Activated naive CD4-positive, alpha-beta T cell treated with anti-CD3 and anti-CD28 coated beads, Interleukin-2, amount 10 ng/mL, durations not matched to agents 7 days and 5 days (primary cell): ENCODE data around the gene STX1B.
A peak's percentile ranks its signal among the peaks of the same experiment; 100 is the strongest.

Experiments used
- CTCF ChIA-PET: fragments of 350-600 bp; sonication (Branson Sonifier 250); formaldehyde crosslinking; loops from one replicate; lab custom pipeline; 2021; ENCODE audit warnings: antibody characterized with exemption; lab: Charles Lee
- DNase-seq: peaks from one replicate; pipeline ENCODE4 v3.0.0-alpha.2; 2020
- H3K27ac Mint-ChIP-seq: one replicate; pipeline ENCODE4 v1.8.0; 2021; ENCODE audit warnings: mild to moderate bottlenecking, moderate library complexity, mixed read lengths
- H3K27me3 Mint-ChIP-seq: one replicate; pipeline ENCODE4 v1.8.0; 2021; ENCODE audit warnings: mild to moderate bottlenecking, mixed read lengths
- H3K36me3 Mint-ChIP-seq: one replicate; pipeline ENCODE4 v1.8.0; 2021; ENCODE audit warnings: mixed read lengths
- H3K4me1 Mint-ChIP-seq: one replicate; pipeline ENCODE4 v1.8.0; 2021; ENCODE audit warnings: mixed read lengths
- H3K4me3 Mint-ChIP-seq: one replicate; pipeline ENCODE4 v1.8.0; 2021; ENCODE audit warnings: mild to moderate bottlenecking, moderate library complexity, mixed read lengths
- H3K9me3 Mint-ChIP-seq: one replicate; pipeline ENCODE4 v1.8.0; 2021; ENCODE audit warnings: mixed read lengths

Gene STX1B

DNA sequence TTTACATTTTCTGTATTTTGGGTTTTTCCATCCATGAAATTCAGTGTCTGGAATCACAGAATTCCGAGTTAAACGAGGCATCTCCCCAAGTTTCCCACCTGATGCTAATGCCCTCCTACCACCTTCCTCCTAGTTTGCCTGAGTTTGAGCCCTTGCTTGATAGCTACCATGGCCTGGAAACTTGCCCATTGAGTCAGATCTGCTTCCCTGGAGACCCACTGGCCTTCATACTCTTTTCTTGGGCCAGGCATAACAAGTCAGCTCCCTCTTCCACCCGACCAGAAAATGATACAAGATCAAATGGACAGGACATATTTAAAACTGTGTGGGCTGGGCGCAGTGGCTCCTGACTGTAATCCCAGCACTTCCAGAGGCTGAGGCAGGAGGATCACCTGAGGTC, 42.6 kb downstream of the STX1B start:
- Mint-ChIP-seq H3K9me3 (no peaks in the 10 kb centered on the region), H3K4me1 (no peaks in the 10 kb centered on the region), H3K27me3 (no peaks in the 10 kb centered on the region), H3K27ac (peak overlapping the region; percentile 49), H3K4me3 (no peak overlapping the region), H3K36me3 (peaks cover 66% of the 10 kb centered on the region)
- no peak for DNase-seq
- CTCF ChIA-PET: no interaction called here

DNA sequence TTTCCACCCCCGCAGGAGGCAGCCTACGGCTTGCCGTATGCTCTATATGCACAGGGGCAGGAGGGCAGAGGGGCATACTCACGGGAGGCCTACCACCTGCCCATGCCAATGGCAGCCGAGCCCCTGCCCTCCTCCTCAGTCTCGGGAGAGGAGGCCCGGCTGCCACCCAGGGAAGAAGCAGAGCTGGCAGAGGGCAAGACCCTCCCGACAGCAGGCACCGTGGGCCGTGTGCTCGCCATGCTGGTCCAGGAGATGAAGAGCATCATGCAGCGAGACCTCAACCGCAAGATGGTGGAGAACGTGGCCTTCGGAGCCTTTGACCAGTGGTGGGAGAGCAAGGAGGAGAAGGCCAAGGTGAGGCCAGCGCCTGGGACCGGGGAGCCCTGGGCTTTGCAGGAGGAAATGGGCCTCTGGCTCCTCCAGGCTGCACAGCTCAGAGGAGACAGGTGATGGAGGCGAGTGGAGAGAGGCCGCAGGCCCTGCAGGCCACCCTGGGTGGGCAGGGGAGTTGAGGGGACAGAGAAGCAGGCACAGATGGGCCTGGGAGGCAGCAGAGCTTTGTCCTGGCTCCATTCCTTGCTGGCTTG, 44.3 kb downstream of the STX1B start:
- no peak overlapping the region for H3K27ac Mint-ChIP-seq
- H3K27me3 Mint-ChIP-seq: no peaks in the 10 kb centered on the region
- CTCF ChIA-PET: no interaction called here
- no peaks in the 10 kb centered on the region for H3K4me1 Mint-ChIP-seq
- no peak for DNase-seq
- peaks cover 65% of the 10 kb centered on the region for H3K36me3 Mint-ChIP-seq
- H3K9me3 Mint-ChIP-seq: no peaks in the 10 kb centered on the region
- no peak overlapping the region for H3K4me3 Mint-ChIP-seq

DNA sequence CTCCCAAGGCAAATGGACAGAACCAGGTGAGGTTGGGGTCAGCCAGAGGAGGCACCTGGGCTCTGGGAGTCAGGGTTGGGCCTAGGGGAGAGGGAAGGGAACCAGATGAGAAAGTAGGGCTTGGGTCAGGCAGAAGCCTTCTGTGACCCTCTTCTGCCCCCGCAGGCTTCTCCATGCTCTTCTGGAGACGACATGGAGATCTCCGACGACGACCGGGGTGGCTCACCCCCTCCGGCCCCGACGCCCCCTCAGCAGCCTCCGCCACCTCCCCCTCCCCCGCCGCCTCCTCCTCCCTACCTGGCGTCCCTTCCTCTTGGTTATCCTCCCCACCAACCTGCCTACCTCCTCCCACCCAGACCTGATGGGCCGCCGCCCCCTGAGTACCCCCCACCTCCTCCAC, 45.0 kb downstream of the STX1B start:
- H3K27ac Mint-ChIP-seq: no peak overlapping the region
- CTCF ChIA-PET: no interaction called here
- H3K4me1 Mint-ChIP-seq: peaks cover under 1% of the 10 kb centered on the region
- H3K9me3 Mint-ChIP-seq: no peaks in the 10 kb centered on the region
- no peaks in the 10 kb centered on the region for H3K27me3 Mint-ChIP-seq
- no peak for DNase-seq
- H3K36me3 Mint-ChIP-seq: peaks cover 62% of the 10 kb centered on the region
- H3K4me3 Mint-ChIP-seq: no peak overlapping the region

DNA sequence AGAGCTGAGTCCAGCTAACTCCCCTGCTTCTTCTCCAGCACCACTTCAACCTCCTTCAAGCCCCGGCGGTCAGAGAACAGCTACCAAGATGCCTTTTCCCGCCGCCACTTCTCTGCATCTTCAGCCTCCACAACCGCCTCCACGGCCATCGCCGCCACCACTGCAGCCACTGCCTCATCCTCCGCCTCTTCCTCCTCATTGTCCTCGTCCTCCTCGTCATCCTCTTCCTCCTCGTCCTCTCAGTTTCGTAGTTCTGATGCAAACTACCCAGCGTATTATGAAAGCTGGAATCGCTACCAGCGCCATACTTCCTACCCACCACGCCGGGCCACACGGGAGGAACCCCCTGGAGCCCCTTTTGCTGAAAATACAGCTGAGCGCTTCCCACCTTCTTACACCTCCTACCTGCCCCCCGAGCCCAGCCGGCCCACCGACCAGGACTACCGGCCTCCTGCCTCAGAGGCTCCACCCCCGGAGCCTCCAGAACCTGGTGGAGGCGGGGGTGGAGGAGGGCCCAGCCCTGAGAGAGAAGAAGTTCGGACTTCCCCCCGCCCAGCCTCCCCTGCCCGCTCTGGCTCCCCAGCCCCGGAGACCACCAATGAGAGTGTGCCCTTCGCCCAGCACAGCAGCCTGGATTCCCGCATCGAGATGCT, 45.7 kb downstream of the STX1B start:
- CTCF ChIA-PET: interaction anchor here (0.9 kb wide), 1 partner anchor 20 kb away, joined by 4 read pairs; the partner anchor contains the start of gene HSD3B7
- peaks cover 68% of the 10 kb centered on the region for H3K36me3 Mint-ChIP-seq
- H3K4me1 Mint-ChIP-seq: peaks cover 8% of the 10 kb centered on the region
- no peak for DNase-seq
- no peak overlapping the region for H3K27ac Mint-ChIP-seq
- no peaks in the 10 kb centered on the region for H3K27me3 Mint-ChIP-seq
- no peak overlapping the region for H3K4me3 Mint-ChIP-seq
- H3K9me3 Mint-ChIP-seq: no peaks in the 10 kb centered on the region

DNA sequence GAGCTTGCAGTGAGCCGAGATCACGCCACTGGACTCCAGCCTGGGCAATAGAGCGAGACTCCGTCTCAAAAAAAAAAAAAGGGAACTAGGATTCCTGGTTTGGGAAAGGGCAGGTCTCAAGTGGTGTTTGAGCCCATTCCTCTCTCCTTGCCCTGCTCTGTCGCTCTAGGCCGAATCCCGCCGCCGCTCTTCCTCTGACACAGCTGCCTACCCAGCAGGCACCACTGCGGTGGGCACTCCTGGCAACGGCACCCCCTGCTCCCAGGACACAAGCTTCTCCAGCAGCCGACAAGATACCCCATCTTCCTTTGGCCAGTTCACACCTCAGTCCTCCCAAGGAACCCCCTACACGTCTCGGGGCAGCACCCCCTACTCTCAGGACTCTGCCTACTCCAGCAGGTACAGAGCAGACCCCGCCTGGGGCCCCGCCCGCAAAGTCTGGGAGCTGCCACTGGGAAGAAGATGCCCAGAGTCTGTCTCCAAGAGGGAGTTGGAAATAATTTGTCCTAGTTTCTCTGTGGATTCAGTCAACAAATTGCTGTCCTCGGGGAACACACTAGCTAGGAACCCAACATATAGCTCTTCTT, 46.4 kb downstream of the STX1B start:
- Mint-ChIP-seq H3K36me3 (peaks cover 68% of the 10 kb centered on the region), H3K9me3 (no peaks in the 10 kb centered on the region), H3K27ac (peak overlapping the region; percentile 11), H3K27me3 (no peaks in the 10 kb centered on the region), H3K4me1 (peaks cover 15% of the 10 kb centered on the region), H3K4me3 (no peak overlapping the region)
- no peak for DNase-seq
- CTCF ChIA-PET: interaction anchor here (0.6 to 0.9 kb wide), 2 partner anchors 10 to 21 kb away, joined by 3 to 4 read pairs; partner anchors contain the start of gene HSD3B7

DNA sequence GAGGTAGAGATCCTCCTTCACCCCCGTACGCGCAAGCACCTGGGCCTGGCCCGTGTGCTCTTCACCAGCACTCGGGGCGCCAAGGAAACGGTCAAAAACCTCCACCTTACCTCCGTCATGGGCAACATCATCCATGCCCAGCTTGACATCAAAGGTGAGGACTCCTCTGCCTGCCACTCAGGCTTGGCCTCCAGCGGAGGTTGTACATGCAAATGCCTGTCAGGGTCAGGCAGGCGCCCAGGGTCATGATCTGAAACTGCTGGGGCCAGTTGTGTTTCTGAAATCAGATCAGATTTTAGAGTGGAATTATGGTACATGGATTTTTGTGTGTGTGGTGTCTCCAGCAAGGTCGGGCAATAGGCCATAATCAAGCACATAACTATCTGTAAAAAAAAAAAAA, 49.1 kb downstream of the STX1B start:
- H3K36me3 Mint-ChIP-seq: peaks cover 55% of the 10 kb centered on the region
- CTCF ChIA-PET: interaction anchor here (1.2 kb wide), 1 partner anchor 181 kb away, joined by 3 read pairs; no protein-coding TSS in a partner anchor
- H3K27me3 Mint-ChIP-seq: no peaks in the 10 kb centered on the region

DNA sequence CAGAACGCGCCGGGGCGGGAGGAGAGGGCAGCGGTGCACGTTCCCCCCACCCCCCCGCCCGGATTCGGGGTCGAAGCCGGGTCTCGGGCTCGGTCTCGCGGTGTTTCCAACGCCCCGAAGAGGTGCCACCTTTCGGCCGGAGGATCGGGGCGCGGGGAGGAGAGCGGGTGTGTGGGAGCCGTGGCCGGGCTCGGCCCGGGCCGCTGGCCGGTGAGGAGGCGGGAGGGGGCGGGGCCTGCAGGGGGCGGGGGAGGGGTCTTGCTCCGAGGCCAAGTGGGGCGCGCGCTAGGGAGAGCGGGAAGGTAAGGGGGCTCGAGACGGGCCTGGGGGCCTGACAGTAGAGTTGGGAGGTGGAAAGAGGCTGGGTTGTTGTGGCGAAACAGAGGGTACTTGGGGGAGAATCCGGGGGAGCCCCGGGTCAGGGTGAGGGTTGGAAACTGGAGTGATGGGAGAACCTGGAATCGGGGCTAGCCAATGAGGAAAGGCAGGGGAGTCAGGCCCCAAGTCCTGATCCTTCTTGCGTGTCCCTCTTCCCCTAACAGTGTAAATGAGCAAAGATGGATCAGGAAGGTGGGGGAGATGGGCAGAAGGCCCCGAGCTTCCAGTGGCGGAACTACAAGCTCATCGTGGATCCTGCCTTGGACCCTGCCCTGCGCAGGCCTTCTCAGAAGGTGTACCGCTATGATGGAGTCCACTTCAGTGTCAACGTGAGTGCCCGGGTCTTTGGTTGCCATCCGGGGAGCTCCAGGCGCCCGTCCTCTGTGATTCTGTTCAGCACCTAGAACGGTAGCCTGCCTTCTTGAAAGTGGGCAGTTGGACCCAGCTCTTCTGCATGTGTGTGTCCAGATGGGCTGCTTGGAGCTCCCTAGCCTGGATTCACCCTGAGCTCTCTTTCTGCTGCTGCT, 52.0 kb downstream of the STX1B start:
- Mint-ChIP-seq H3K4me1 (peaks cover 42% of the 10 kb centered on the region), H3K36me3 (peaks cover 42% of the 10 kb centered on the region), H3K27me3 (no peaks in the 10 kb centered on the region), H3K9me3 (no peaks in the 10 kb centered on the region), H3K27ac (peak overlapping the region; percentile 93), H3K4me3 (peak overlapping the region; percentile 91)
- DNase-seq: no peak
- CTCF ChIA-PET: interaction anchor here (1.1 kb wide), 1 partner anchor 23 kb away, joined by 3 read pairs; no protein-coding TSS in a partner anchor

More for the DNA sequence above, 49.1 kb downstream of the STX1B start:
- Mint-ChIP-seq H3K27ac (no peak overlapping the region), H3K4me1 (peaks cover 33% of the 10 kb centered on the region), H3K9me3 (no peaks in the 10 kb centered on the region), H3K4me3 (no peak overlapping the region)
- DNase-seq: no peak

DNA sequence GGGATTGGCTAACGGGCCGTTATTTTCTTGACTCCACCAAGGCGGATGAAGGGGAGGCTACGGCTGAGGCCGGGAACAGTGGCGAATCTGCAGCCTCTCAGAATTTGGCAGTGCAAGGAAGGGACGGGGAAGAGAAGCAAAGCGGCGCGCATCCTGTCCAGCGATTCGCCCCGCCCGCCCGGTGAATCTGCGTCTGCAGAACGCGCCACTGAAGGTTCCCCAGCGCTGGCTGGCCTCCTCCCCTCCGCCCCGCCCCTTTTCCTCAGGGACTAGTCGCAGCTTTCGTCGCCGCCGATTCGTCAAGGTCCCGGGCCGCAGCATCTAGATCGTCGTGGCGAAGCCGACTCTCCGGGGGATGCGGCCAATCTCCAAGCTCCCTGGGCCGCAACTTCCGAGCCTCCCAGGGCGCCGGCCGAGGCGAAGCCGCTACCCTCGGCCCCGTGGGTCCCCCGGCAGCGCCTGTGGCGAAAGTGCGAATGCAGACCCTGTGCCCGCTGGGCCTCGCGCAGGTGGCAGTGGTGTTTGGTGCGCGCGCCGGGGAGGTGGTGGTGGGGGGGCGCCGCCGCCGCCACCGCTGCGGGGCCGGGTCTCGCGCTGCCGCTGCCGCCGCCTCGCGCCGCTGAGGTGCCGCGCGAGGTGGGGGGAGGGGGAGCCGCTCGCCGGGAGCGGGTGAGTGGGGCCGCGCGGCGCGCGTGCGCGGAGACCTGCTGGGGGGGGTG, 52.8 kb downstream of the STX1B start, which contains the start of gene SETD1A:
Gene SETD1A (plus strand): TSS at position 299 of the 719 bp plus-strand sequence. CDS start 978 bp downstream, outside the sequence.
- CTCF ChIA-PET: no interaction called here
- Mint-ChIP-seq H3K27me3 (no peaks in the 10 kb centered on the region), H3K4me3 (peak within 1 kb of the TSS; percentile 91), H3K4me1 (peaks cover 44% of the 10 kb centered on the region), H3K36me3 (peaks cover 37% of the 10 kb centered on the region), H3K27ac (peak within 1 kb of the TSS; percentile 98), H3K9me3 (no peaks in the 10 kb centered on the region)
- DNase-seq: peak; percentile 98

DNA sequence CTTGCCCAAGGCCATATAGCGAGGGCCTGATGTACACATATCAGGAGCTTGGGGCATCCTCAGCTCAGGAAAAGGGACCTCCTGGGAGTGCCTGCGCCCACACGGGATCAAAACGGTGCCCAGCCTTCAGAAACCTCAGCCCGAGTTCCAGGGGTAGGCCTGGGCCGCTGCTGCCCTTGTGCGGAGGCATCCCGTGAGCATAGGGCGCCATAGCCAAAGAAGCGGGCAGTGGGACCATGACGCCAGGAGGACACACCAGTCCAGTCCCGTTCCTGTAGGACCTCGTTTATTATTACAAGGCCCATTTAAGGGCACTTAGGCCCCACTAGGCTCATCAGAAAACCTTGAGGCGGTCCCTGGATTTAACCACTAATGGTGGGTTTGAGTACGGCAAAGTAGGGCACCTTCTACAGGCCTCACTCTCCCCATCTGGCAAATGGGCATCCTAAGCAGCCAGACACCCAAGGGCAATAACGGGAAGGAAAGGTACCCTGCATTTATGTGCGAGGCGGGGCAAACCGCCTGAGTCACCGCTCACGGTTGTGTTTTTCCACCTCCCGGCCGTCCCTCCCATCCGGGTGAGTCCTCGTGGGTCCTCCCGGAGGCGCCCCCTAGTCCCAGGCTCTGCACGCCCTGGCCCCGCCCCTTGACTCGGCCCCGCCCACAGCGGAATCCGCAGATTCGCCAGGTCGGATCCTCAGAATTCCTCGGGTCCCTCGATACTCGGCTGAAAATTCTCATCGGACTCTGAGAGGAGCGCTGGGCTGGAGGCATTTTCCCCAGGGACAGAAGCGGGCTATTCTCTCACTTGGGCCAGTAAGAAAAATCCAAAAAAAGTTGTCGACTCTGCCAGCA, 53.6 kb downstream of the STX1B start:
- peaks cover 32% of the 10 kb centered on the region for H3K36me3 Mint-ChIP-seq
- H3K27ac Mint-ChIP-seq: peak overlapping the region; percentile 98
- peak overlapping the region; percentile 85 for H3K4me3 Mint-ChIP-seq
- no peaks in the 10 kb centered on the region for H3K27me3 Mint-ChIP-seq
- CTCF ChIA-PET: interaction anchor here (4.2 kb wide), 1 partner anchor 15 kb away, joined by 31 read pairs; no protein-coding TSS in a partner anchor
- H3K9me3 Mint-ChIP-seq: no peaks in the 10 kb centered on the region
- peak; percentile 90 for DNase-seq
- peaks cover 44% of the 10 kb centered on the region for H3K4me1 Mint-ChIP-seq

DNA sequence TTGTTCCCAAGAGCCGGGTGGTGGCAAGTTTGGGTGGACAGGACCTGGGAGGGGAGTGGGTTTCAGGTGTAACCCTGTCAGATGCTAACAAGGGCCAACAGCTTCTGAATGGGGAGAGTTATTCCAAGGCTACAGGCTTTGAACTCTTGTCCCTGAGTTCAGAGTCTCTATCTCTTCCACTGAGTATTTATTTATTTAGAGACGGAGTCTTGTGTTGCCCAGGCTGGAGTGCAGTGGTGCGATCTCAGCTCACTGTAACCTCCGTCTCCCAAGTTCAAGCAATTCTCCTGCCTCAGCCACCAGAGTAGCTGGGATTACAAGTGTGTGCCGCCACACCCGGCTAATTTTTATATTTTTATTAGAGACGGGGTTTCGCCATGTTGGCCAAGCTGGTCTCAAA, 55.4 kb downstream of the STX1B start:
- CTCF ChIA-PET: interaction anchor here (1.9 to 4.2 kb wide), 3 partner anchors 14 to 187 kb away, joined by 10 to 31 read pairs (median 11); no protein-coding TSS in a partner anchor
- no peak for DNase-seq
- Mint-ChIP-seq H3K27ac (no peak overlapping the region), H3K27me3 (no peaks in the 10 kb centered on the region), H3K4me3 (no peak overlapping the region), H3K4me1 (peaks cover 50% of the 10 kb centered on the region), H3K9me3 (no peaks in the 10 kb centered on the region), H3K36me3 (peaks cover 20% of the 10 kb centered on the region)

DNA sequence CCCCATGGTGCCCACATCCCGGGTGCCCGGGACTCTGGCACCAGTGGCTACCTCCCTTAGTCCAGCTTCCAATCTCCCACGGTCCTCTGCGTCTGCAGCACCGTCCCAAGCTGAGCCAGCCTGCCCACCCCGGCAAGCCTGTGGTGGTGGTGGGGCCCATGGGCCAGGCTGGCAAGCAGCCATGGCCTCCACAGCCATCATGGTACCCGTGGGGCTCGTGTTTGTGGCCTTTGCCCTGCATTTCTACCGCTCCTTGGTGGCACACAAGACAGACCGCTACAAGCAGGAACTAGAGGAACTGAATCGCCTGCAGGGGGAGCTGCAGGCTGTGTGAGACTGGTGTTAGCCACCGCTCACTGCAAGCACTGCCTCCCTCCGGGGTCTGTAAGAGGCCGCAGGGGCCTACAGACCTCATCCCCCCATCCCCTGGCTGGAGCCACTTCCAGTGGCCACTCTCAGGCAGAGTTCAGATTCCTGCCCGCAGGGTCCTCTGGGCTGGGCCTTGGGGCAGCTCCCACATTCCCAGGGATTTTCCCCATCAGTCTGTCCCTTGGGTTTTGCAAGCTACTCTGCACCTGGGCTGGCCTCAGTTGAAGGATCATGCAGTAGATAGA, 56.8 kb downstream of the STX1B start:
- H3K4me1 Mint-ChIP-seq: peaks cover 46% of the 10 kb centered on the region
- H3K27ac Mint-ChIP-seq: peak overlapping the region; percentile 24
- CTCF ChIA-PET: interaction anchor here (0.7 to 4.2 kb wide), 10 partner anchors 9 to 189 kb away, joined by 3 to 31 read pairs (median 4); no protein-coding TSS in a partner anchor
- H3K27me3 Mint-ChIP-seq: no peaks in the 10 kb centered on the region
- peak; percentile 74 for DNase-seq
- H3K4me3 Mint-ChIP-seq: no peak overlapping the region
- H3K9me3 Mint-ChIP-seq: no peaks in the 10 kb centered on the region
- H3K36me3 Mint-ChIP-seq: peaks cover 15% of the 10 kb centered on the region

DNA sequence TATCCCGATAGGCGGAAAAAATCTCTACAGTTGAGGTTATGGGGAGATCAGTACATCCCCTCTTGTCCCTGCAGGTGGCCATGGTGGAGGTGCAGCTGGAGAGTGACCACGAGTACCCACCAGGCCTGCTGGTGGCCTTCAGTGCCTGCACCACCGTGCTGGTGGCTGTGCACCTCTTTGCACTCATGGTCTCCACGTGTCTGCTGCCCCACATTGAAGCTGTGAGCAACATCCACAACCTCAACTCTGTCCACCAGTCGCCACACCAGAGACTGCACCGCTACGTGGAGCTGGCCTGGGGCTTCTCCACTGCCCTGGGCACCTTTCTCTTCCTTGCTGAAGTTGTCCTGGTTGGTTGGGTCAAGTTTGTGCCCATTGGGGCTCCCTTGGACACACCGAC, 57.3 kb downstream of the STX1B start:
- H3K4me1 Mint-ChIP-seq: peaks cover 44% of the 10 kb centered on the region
- no peaks in the 10 kb centered on the region for H3K9me3 Mint-ChIP-seq
- no peaks in the 10 kb centered on the region for H3K27me3 Mint-ChIP-seq
- DNase-seq: no peak
- peaks cover 13% of the 10 kb centered on the region for H3K36me3 Mint-ChIP-seq
- CTCF ChIA-PET: interaction anchor here (1.7 to 4.2 kb wide), 3 partner anchors 9 to 31 kb away, joined by 4 to 31 read pairs (median 5); no protein-coding TSS in a partner anchor
- no peak overlapping the region for H3K27ac Mint-ChIP-seq
- no peak overlapping the region for H3K4me3 Mint-ChIP-seq
